ENCODE measurements around the gene DLX5. TPM values are rescaled to one million over a fixed set of nuclear protein-coding genes. Genes with fewer than 3 reads are reported as not detected.

Gene DLX5
- total and polyA plus RNA-seq, 2 of the 4 experiments (the other 2 are of a cell fraction) = not detected

- dilution Hi-C loops (cut with HindIII; ENCODE audit: low sequenced_read_pairs, unreplicated experiment) (no loop called here), intact Hi-C loops (cut with micrococcal nuclease) (no loop called here), in situ Hi-C loops (cut with MboI; ENCODE audit: low sequenced_read_pairs) (no loop called here)
- Histone ChIP-seq H3K23ac (ENCODE audit: low read depth, low read length) (no peak overlapping the region), H2BK15ac (ENCODE audit: low read depth, low read length) (no peak overlapping the region), H3K9me1 (ENCODE audit: insufficient read depth, low read length) (no peaks in the 10 kb centered on the region), H3K9me3 (ENCODE audit: control insufficient read depth, insufficient read depth, low read length) (0 out of 2 replicates have a peak, but pooled peaks cover 3% of the 10 kb centered on the region), H3K18ac (ENCODE audit: low read depth, low read length) (no peak overlapping the region), H2BK20ac (ENCODE audit: low read depth, low read length) (no peak overlapping the region), H3K36me3 (ENCODE audit: control insufficient read depth, insufficient read depth, low read length) (no peaks in the 10 kb centered on the region), H3K9ac (ENCODE audit: low read depth, low read length) (no peak overlapping the region), H3K79me1 (ENCODE audit: low read depth in 1 of 2, low read length in 2 of 2) (no peaks in the 10 kb centered on the region), H4K91ac (ENCODE audit: insufficient read depth, low read depth, low read length) (no peak overlapping the region), H4K20me1 (ENCODE audit: insufficient read depth, low read length) (no peaks in the 10 kb centered on the region), H2BK5ac (ENCODE audit: low read depth, low read length, poor library complexity, severe bottlenecking) (no peak overlapping the region), H4K5ac (ENCODE audit: low read depth, low read length) (no peak overlapping the region), H3K4me2 (ENCODE audit: low read depth, low read length) (no peak overlapping the region), H3K56ac (ENCODE audit: extremely low read depth, insufficient read depth, low read length) (no peak overlapping the region), H3K27me3 (ENCODE audit: control insufficient read depth, insufficient read depth, low read length) (peaks cover 61% of the 10 kb centered on the region), H2BK120ac (ENCODE audit: low read depth, low read length) (no peak overlapping the region), H3K4me3 (ENCODE audit: insufficient read depth, low read depth, low read length) (no peak overlapping the region), H2AK9ac (replicated peaks; ENCODE audit: low read depth, low read length, poor library complexity) (no peak overlapping the region), H2AK5ac (ENCODE audit: low read depth, low read length) (no peak overlapping the region), H2AFZ (replicated peaks; ENCODE audit: low read length, poor library complexity) (no peak overlapping the region), H3K4me1 (ENCODE audit: control insufficient read depth, insufficient read depth, low read length) (no peaks in the 10 kb centered on the region), H3K4ac (ENCODE audit: low read depth, low read length) (no peak overlapping the region), H4K8ac (ENCODE audit: low read depth in 2 of 2, low read length in 2 of 2) (no peak overlapping the region), H3K27ac (ENCODE audit: insufficient read depth, low read length) (no peak overlapping the region), H3K14ac (replicated peaks; ENCODE audit: low read depth, low read length) (no peak overlapping the region)
- BruUV-seq (replicated peaks) = no TSS peak
- CTCF ChIA-PET = no interaction called here
- DNase-seq (no peak), ATAC-seq (ENCODE audit: low read depth) (no peak)
- TF ChIP-seq MAZ (IDR thresholded peaks at IDR 0.05; ENCODE audit: borderline replicate concordance, low read depth, low read length) (no peak), MAFK (IDR thresholded peaks at IDR 0.05; ENCODE audit: low read depth, low read length) (no peak), CTCF (conservative IDR thresholded peaks at IDR 0.05; ENCODE audit: low read depth, low read length) (no peak), RCOR1 (IDR thresholded peaks at IDR 0.05; ENCODE audit: insufficient replicate concordance, low read length) (no peak), POLR2A (IDR thresholded peaks at IDR 0.05; ENCODE audit: low read depth, low read length) (no peak), USF2 (IDR thresholded peaks at IDR 0.05; ENCODE audit: low read depth, low read length) (no peak), CHD1 (IDR thresholded peaks at IDR 0.05; ENCODE audit: low read depth, low read length) (no peak), FOS (IDR thresholded peaks at IDR 0.05; ENCODE audit: low read depth, low read length) (no peak), CEBPB (IDR thresholded peaks at IDR 0.05; ENCODE audit: low read depth, low read length) (no peak), MXI1 (IDR thresholded peaks at IDR 0.05; ENCODE audit: borderline replicate concordance, low read depth, low read length) (no peak), SMC3 (IDR thresholded peaks at IDR 0.05; ENCODE audit: low read depth, low read length) (no peak), RAD21 (IDR thresholded peaks at IDR 0.05; ENCODE audit: low read length) (no peak), NFE2L2 (IDR thresholded peaks at IDR 0.05; ENCODE audit: low read depth, low read length) (no peak), BHLHE40 (IDR thresholded peaks at IDR 0.05; ENCODE audit: low read depth, low read length) (no peak), RFX5 (IDR thresholded peaks at IDR 0.05; ENCODE audit: low read depth, low read length) (no peak)
- TF ChIP-seq, protein P1, sequence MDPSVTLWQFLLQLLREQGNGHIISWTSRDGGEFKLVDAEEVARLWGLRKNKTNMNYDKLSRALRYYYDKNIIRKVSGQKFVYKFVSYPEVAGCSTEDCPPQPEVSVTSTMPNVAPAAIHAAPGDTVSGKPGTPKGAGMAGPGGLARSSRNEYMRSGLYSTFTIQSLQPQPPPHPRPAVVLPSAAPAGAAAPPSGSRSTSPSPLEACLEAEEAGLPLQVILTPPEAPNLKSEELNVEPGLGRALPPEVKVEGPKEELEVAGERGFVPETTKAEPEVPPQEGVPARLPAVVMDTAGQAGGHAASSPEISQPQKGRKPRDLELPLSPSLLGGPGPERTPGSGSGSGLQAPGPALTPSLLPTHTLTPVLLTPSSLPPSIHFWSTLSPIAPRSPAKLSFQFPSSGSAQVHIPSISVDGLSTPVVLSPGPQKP (IDR thresholded peaks at IDR 0.05; ENCODE audit: borderline replicate concordance, low read depth, low read length) = no peak
- POLR2A ChIA-PET (ENCODE audit: unreplicated experiment) = no interaction called here
- no CpG with 5 or more reads among the region's 1 CpG for WGBS, 2 experiments (ENCODE audit: extremely low coverage in 2 of 2, insufficient read length in 1 of 2)
Observed at GRCh38 chr7:97011104-97011503, 13.5 kb downstream of the DLX5 start.

Data from IMR-90 (cell line).